Measurements from ENCODE around the gene TEPSIN. TPM values are rescaled to one million over a fixed set of nuclear protein-coding genes. Genes with fewer than 3 reads are reported as not detected.

TEPSIN gene
- total RNA-seq, 1 donor from 2014 or later: 11.1 TPM

DNA sequence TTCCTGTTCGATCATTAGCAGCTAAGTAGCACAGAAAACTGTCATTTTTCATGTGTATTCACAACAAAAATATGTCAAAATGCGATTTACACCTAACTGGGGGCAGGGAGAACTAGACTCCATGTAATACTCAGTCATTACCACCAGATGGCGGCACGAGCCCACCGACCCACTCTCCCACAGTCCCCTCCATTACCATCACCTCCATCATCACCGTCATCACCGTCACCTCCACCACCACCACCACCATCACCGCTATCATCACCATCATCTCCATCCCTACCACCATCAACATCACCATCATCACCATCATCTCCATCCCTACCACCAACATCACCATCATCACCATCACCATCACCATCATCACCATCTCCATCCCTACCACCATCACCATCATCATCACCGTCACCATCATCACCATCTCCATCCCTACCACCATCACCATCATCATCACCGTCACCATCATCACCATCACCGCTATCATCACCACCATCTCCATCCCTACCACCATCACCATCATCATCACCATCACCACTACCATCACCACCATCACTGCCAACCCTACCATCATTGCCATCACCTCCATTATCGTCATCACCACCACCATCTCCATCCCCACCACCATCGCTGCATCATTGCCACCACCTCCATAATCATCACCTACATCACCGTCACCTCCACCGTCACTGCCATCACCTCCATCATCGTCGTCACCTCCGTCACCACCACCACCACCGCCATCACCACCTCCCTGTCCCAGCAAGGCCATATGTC lies 14.7 kb upstream of the TEPSIN start:
- ATAC-seq (peak; percentile 51), DNase-seq (ENCODE audit: missing footprints) (peak; percentile 82)
- intact Hi-C loops (cut with DNase I): loop anchor here (2.0 to 5.0 kb wide), 3 partner anchors 149 to 347 kb away; no protein-coding TSS in a partner anchor

DNA sequence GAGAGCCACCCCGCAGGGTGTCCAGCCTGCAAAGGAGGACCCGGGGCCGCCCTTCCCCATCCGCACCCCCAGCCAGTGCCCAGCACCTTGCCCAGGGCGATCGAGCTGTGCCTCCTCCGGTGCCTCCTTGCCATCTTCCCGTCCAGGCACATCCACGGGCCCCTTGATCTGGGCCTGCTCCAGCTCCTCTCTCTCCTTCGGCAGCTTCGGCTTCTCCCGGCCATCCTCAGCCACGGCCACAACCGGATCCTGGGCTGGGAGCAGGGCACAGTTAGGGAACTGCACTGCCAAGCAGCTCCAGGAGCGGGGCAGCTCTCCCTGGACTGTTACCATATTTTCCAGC lies 14.1 kb upstream of the TEPSIN start:
- intact Hi-C loops (cut with DNase I): loop anchor here (5.0 kb wide), 2 partner anchors 149 to 284 kb away; no protein-coding TSS in a partner anchor
- ATAC-seq: no peak
- DNase-seq (ENCODE audit: missing footprints): peak; percentile 69

DNA sequence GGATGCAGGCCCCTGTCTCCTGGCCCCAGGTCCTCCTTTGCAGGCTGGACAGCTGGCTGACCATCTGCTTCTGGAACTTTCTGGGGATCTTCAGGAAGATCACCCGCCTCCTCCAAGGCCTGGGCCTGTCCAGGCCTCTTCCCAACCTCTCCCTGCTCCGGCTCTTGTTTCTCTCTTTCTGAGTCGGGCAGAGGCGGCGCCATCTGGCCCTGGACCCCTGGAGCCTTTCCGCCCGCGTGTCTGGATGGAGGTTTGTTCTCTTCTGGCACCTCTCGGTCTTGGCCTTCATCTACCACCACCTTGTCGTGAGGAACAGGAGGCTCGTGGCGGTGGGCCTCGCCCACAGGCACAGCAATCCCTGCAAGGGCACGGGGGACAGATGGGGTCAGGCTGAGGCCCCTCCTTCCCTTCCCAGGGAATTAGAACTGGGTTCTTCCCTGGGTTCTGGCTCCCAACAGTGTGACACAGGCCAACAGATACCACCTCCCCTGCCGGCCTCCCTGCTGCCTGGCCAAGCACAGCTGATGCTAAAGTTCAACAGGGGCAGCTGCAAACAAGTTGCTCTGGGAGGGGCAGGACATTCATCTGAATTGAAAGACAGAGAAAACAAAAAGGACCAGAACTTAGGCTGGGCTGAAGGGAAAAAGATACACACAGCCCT lies 13.6 kb upstream of the TEPSIN start:
- ATAC-seq: no peak
- intact Hi-C loops (cut with DNase I): loop anchor here (5.0 kb wide), 2 partner anchors 150 to 285 kb away; no protein-coding TSS in a partner anchor
- peak; percentile 50 for DNase-seq (ENCODE audit: missing footprints)

DNA sequence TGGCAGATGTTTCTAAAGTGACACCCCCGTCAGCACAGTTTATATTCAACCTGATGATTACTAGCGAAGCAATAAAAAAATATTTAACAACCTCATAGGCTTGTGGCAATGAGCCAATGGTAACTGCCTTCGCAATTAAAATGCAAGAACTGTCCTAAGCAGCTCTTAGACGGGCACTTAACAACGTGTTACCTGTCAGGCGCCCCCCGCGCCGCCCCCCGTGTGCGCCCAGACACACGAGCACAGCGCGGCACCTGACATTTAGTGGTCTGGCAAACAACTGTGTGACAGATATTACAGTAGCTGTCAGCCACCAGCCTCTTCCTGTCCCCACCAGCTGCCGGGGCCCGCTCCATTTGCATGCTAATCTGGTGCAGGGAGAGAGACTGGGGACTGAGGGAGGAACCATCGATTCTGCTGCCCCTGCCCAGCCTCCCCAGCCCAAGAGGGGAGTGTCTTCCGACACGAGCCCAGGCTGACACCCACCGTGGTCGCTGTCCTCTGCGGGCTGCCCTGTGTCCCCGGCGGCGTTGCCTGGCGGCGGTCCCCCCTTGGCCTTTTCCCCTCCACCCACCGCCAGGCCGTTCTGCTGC lies 12.9 kb upstream of the TEPSIN start:
- DNase-seq (ENCODE audit: missing footprints): peak; percentile 60
- no peak for ATAC-seq
- intact Hi-C loops (cut with DNase I): loop anchor here (5.0 kb wide), 2 partner anchors 150 to 285 kb away; no protein-coding TSS in a partner anchor

DNA sequence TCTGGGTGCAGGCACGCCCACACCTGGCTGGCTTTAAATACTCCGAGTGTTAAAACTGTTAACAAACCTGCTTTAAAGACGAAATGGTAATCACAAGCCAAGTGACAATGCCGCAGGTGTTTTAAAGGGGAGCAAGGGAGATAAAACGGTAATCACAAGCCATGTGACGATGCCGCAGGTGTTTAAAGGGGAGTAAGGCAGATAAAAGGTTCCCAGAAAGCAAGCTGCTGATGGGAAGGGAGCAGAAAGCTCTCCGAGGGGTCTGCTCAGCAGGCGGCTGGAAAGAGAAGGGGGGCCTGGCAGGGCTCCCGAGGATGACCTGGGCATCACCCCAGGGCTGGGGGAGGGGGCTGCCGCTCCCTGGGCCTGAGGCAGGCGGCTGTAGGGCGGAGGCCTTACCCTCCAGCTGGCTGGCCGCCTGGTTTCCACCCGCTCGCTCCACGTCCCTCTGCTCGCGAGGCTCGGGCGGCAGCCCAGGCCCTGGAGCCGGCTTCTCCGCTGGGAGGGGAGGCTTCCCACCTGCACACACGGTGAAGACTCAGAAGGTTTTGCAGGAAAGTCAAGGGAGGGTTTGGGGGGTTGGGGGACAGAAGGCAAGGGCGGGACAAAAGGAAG lies 12.3 kb upstream of the TEPSIN start:
- peak; percentile 47 for ATAC-seq
- peak; percentile 64 for DNase-seq (ENCODE audit: missing footprints)

DNA sequence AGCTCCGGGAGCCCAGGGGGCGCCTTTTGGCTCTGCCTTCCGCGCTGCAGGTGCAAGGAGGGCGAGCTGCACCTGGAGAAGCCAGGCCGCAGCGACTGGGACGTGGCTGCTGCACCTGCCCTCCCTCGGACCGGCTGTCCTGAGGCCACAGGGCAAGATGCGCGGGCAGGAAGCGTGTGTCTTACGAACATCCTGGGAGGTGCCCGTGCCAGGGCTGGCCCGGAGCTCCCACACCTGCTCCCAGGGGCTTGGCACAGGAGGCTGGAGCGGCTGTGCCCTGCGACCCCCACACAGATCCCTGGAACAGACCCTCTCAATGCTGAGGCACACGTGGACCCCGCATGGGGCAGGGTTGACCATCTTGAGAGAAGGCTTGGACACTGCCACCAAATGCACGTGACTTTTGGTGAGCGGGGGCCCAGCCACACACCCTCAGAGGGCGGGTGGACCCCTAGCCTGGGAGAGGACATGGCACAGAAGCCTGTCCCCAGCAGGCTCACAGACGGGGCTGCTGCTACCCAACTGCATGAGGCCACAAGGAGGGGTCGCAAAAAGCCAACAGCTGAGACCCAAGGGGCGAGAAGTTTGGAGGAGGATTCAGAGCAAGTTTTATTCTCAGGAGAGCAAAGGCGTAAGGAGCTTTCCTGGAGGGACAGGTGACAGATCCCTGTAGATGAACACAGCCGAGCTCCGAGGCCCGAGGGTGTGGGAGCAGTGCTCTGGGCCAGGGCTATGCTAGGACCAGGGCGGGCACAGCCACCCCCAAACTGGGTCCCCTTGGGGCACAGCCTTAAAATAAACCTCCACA lies 11.6 kb upstream of the TEPSIN start:
- no peak for ATAC-seq
- peak; percentile 34 for DNase-seq (ENCODE audit: missing footprints)

More for the DNA sequence above, 12.3 kb upstream of the TEPSIN start:
- intact Hi-C loops (cut with DNase I): loop anchor here (5.0 kb wide), 2 partner anchors 151 to 286 kb away; no protein-coding TSS in a partner anchor

DNA sequence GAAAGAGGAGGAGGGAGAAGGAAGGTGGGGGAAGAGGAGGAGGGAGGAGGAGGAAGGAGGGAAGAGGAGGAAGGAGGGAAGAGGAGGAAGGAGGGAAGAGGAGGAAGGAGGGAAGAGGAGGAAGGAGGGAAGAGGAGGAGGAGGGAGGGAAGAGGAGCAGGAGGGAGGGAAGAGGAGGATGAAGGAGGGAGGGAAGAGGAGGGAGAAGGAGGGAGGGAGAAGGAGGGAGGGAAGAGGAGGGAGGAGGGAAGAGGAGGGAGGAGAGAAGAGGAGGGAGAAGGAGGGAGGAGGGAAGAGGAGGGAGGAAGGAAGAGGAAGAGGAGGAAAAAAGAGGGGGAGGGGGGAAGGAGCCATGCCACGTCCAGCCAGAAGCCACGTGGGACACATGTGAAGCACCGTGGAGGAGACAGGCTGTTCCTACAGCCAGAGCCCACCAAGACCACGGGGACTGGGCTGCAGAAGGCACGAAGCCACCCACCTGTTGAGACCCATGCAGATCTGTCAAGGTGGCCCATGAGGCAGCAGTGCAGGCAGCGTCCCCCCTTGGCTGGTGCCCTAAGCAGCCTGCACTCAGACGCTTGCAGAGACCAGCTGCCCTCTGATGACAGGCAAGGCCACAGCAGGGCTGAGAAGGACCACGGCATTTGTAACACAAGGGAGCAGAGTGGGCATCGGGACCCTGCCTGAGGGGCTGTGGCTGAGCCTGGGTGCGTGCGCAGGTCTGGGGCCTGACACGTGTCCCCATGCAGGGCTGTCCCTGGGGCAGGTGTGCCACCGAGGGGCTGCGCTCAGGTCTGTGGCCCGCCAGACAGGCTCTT lies 10.6 kb upstream of the TEPSIN start:
- DNase-seq (ENCODE audit: missing footprints) (peak; percentile 35), ATAC-seq (no peak)
- intact Hi-C loops (cut with DNase I): loop anchor here (5.0 kb wide), 2 partner anchors 153 to 288 kb away; no protein-coding TSS in a partner anchor

More for the DNA sequence above, 11.6 kb upstream of the TEPSIN start:
- intact Hi-C loops (cut with DNase I): loop anchor here (5.0 kb wide), 2 partner anchors 152 to 287 kb away; no protein-coding TSS in a partner anchor

DNA sequence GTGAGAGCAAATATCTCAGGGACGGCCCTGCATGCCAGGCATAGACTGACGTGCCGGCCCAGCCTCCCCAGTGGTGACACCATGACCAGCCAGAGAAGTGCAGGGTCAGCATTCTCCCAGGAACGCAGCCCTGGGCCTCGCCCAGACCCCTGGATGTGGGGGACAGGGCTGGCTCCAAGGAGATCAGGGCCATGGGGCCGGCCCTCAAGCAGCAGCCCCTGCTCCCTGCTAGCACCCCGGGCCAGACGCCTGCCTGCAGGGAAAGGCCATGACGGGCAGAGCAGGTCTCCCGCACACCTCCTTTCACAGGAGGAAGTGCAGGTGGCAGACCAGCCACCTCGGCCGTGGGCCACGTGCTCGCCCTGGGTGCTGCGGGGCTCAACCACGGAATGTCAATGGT lies 9.8 kb upstream of the TEPSIN start:
- intact Hi-C loops (cut with DNase I): no loop called here
- ATAC-seq (no peak), DNase-seq (ENCODE audit: missing footprints) (peak; percentile 40)

DNA sequence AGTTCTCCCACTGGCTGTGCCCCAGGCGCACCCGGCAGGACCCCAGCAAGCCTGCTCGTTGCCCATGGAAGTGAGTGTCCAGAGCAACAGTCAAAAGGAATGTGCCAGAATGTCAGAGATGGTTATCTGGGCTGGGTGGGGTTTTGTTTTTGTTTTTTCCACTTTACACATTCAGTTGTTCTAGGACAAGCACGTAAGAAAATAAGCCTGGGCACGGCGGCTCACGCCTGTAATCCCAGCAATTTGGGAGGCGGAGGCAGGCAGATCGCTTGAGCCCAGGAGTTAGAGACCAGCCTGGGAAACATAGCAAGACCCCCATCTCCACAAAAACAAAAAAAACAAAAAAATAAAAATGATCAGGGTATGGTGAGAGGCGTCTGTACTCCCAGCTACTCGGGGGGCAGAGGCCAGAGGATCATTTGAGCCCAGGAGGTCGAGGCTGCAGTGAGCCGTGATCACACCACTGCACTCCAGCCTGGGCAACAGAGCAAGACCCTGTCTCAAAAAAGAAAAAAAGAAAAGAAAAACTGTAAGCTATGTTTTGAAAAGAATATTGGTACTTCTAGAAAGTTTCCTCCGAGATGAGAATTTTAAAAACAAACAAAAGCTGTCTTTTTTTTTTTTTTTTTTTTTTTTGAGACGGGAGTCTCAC lies 8.6 kb upstream of the TEPSIN start:
- DNase-seq (ENCODE audit: missing footprints) (peak; percentile 20), ATAC-seq (no peak)
- intact Hi-C loops (cut with DNase I): no loop called here

DNA sequence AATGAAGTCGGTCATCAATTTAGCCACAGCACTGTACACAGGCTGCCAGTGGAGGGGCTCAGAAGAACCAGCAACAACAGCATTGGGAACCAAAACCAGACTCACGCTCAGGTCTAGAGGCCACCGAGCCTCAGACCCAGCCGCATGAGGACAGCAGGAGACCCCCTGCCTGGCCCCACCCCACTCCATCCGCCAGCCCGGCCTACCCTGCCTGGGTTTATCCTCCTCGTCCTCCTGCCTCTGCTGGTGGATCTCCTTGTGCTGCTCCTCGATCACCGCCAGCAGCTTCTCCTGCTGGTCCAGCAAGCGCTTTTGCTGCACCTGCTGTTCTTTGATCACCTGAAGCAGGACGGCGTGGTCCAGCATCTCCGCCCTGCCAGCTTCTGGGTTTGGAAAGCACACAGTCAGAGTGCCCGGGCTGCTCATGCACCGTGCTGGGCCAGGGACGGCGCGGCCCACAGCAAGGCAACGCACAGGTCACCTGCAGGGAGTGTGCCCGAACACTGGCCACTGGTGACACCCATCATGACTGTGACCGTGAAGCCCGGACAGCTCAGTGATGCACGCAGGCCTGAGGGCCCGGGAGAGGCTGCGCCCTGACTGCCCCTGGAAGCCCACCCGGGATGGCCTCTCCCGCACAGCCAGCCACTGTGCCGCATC lies 8.0 kb upstream of the TEPSIN start:
- intact Hi-C loops (cut with DNase I): no loop called here
- DNase-seq (ENCODE audit: missing footprints): peak; percentile 64
- no peak for ATAC-seq

DNA sequence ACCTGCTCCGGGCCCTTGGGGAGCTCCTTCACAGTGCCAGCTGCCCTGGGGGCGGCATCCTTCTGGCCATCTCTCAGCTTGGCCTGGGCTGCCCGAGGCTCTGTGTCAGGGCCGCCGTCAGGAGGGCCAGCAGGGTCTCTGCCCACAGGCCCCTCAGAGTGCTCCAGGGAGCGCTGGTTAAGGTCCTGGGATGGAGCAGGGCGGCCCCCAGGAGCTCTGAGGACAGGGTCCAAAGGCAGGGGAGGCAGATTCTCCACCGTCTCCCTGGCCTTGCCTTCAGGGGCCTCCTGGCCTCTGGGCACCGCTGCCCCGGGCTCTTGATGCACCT lies 7.5 kb upstream of the TEPSIN start:
- intact Hi-C loops (cut with DNase I): no loop called here
- DNase-seq (ENCODE audit: missing footprints) (peak; percentile 56), ATAC-seq (no peak)

DNA sequence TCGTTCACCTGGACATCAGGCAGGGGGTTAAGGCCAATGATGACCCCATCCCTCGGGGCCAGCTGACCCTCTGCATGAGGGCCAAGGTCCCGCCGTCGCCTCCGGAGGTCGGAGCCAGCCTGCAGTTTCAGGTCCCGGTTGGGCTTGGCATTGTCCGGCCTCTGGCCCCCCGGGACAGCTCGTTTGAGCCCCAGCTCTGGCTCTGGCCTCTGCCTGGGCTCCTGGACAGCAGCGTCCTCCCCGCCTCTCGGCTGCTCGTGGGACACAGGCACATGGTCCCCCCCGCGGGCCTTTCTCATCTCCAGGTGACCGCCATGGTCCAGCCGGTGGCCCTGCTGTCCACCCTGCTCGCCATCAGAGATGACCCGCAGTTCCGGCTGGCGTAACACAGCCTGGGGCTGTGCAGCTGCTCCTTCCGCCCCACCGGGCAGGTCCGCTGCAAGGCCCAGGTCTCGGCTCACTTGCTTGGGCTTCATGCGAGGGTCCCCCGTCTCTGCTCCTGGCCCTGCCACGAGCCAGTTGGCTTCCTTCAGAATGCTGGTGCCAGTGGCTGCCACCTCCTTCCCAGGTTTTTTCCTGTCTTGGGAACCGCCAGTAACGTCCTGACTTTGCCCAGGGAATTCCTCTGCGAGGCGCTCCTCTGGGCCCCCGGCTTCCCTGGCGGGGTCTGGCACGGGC lies 6.9 kb upstream of the TEPSIN start:
- intact Hi-C loops (cut with DNase I): no loop called here
- DNase-seq (ENCODE audit: missing footprints) (no peak), ATAC-seq (no peak)

DNA sequence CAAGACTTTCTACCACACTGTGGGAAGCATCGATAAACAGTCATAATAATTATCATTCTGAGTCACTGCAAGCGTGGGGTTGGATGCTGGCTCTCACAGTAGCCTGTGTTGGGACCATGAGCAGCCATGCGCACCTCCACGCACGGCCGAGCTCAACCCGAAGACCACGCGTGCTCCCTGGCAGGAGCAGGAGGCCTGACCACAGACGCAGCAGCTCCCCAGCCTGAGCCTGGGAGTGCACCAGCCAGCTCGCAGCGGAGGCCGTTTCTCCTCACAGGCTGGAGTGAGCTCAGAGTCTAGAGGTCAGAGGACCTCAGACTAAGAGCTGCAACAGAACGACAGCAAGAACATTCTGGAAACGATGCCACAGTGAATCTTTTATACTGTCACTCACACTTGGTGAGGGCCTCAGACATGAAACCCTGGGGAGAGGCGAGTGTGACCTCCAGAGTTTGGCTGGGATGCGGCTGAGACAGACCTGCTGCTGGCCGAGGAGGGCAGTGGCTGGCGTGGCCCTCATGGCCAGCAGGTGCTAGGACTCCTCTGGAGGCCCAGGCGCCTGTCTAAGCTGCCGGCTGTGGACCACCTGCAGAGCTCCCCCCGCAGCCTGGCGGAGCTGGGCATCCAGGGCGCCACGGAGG lies 6.3 kb upstream of the TEPSIN start:
- peak; percentile 64 for DNase-seq (ENCODE audit: missing footprints)
- ATAC-seq: no peak
- intact Hi-C loops (cut with DNase I): no loop called here

DNA sequence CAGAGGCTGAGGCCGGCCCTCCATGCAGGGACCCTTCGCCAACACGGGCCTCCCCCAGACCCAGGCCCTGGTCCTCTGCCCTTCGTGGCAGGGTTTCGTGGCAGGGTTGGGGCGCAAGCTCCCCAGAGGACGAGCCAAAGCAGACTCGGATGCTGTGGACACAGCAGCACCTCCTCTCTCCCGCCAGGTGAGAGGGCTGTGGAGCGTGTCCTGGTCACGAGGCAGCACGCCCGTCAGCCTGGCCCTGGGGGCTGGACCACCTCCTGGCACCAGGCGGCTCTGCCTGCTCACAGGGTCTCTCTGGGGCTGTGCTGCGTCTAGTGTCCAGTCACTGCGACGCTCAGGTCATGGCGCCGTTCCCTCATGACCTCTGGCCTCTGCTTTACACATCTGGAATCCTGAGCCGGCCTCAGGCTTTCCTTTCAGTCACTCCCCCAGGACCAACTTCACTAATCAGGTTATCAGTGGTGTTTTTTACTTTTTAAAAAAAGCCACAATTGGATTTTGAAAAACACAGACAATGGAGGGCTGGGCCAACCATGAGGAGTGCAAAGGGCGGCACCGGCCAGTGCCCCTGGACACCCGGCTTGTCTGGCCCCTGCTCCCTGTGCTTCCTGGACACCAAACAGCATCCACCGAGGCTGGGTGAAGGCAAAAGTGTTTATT lies 5.6 kb upstream of the TEPSIN start:
- ATAC-seq: no peak
- peak; percentile 57 for DNase-seq (ENCODE audit: missing footprints)
- intact Hi-C loops (cut with DNase I): no loop called here

DNA sequence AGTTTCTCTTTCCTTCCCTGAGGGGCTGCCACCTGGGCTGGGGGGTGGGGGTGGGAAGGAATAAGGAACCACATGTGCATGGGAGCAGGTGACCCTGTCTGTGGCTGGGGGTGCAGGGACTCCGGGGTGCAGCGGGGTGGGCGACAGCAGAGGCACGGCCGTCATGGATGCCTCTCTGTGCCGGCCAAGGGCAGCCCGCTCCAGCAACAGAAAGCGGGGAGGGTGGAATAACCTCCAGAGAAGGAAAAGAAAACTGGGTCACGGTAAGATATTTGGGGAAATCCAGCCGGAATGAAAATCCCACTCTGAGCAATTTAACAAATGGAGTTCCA lies 4.4 kb upstream of the TEPSIN start:
- intact Hi-C loops (cut with DNase I): no loop called here
- ATAC-seq (no peak), DNase-seq (ENCODE audit: missing footprints) (peak; percentile 13)
